PC-3 (cell line): ENCODE data around the gene ARHGAP26. TPM values are rescaled to one million over a fixed set of nuclear protein-coding genes. Genes with fewer than 3 reads are reported as not detected.

ENCODE experiments used
- ATAC-seq: fragments of 200-7000 bp; cut with Tn5 transposase; 2 replicates; pipeline ENCODE4 v1.9.1; 2020; ENCODE audit warnings: mild to moderate bottlenecking, moderate library complexity
- BruUV-seq: library from RNA; stranded (reverse); fragments of 400-500 nt; replicated peaks from 2 replicates; lab custom pipeline; 2021; lab: Mats Ljungman, UMichigan
- CTCF ChIA-PET: fragments of 300-600 bp; sonication (Branson Sonifier 250); formaldehyde crosslinking; loops from one replicate; lab custom pipeline; 2022; ENCODE audit warnings: antibody characterized with exemption; lab: Charles Lee
- POLR2A ChIA-PET: fragments of 300-600 bp; sonication (Branson Sonifier 250); formaldehyde crosslinking; loops from one replicate; lab custom pipeline; 2022; ENCODE audit warnings: antibody characterized with exemption; ENCODE audit not compliant: unreplicated experiment; lab: Charles Lee
- DNase-seq: peaks from one replicate; pipeline ENCODE4 v3.0.0-alpha.2; 2015
- H2AFZ ChIP-seq: fragments of 300-600 bp; sonication (generic); 2 replicates; pipeline ENCODE4 v1.6.0; 2016; ENCODE audit warnings: antibody characterized with exemption, low read length
- H3F3A ChIP-seq: fragments of 300-600 bp; sonication (generic); one replicate; pipeline ENCODE4 v1.6.0; 2017; ENCODE audit warnings: antibody characterized with exemption, low read length, control low read depth, mild to moderate bottlenecking; ENCODE audit not compliant: unreplicated experiment
- H3K27ac ChIP-seq: fragments of 300-600 bp; sonication (generic); 2 replicates; pipeline ENCODE4 v1.5.1; 2016; ENCODE audit warnings: mild to moderate bottlenecking, low read length
- H3K27me3 ChIP-seq: fragments of 300-600 bp; sonication (generic); 2 replicates; pipeline ENCODE4 v1.6.1; 2016; ENCODE audit warnings: low read length, mixed read lengths
- H3K36me3 ChIP-seq: fragments of 300-600 bp; sonication (generic); 2 replicates; pipeline ENCODE4 v1.6.1; 2016; ENCODE audit warnings: low read depth, mixed run types, low read length, mixed read lengths
- H3K4me1 ChIP-seq: fragments of 300-600 bp; sonication (generic); 2 replicates; pipeline ENCODE4 v1.5.1; 2016; ENCODE audit warnings: low read length; ENCODE audit not compliant: insufficient read depth
- H3K4me2 ChIP-seq: fragments of 300-600 bp; sonication (generic); 2 replicates; pipeline ENCODE4 v1.6.0; 2016; ENCODE audit warnings: low read length
- H3K4me3 ChIP-seq: fragments of 300-600 bp; sonication (generic); 2 replicates; pipeline ENCODE4 v1.5.1; 2016; ENCODE audit warnings: mild to moderate bottlenecking, low read length, mixed read lengths
- H3K79me2 ChIP-seq: fragments of 300-600 bp; sonication (generic); 2 replicates; pipeline ENCODE4 v1.6.1; 2017; ENCODE audit warnings: low read length, mixed read lengths
- H3K9ac ChIP-seq: fragments of 300-600 bp; sonication (generic); 2 replicates; pipeline ENCODE4 v1.6.0; 2016; ENCODE audit warnings: mild to moderate bottlenecking, low read length
- H3K9me2 ChIP-seq: fragments of 300-600 bp; sonication (generic); replicated peaks from 2 replicates; pipeline ENCODE4 v1.6.1; 2016; ENCODE audit warnings: mixed run types, low read length, mixed read lengths
- H3K9me3 ChIP-seq: fragments of 300-600 bp; sonication (generic); 2 replicates; pipeline ENCODE4 v1.6.1; 2016; ENCODE audit warnings: low read length, mixed read lengths
- H4K20me1 ChIP-seq: fragments of 300-600 bp; sonication (generic); 2 replicates; pipeline ENCODE4 v1.6.1; 2016; ENCODE audit warnings: low read length, mixed read lengths
- EZH2 ChIP-seq: fragments of 300-600 bp; sonication (generic); IDR thresholded peaks from one replicate; pipeline ENCODE4 v1.6.1; 2017; ENCODE audit warnings: antibody characterized with exemption, mild to moderate bottlenecking, low read length; ENCODE audit not compliant: unreplicated experiment
- EZH2phosphoT487 ChIP-seq: fragments of 300-600 bp; sonication (generic); IDR thresholded peaks from 2 replicates; pipeline ENCODE4 v1.6.1; 2018; ENCODE audit warnings: mild to moderate bottlenecking, antibody characterized with exemption, low read length, borderline replicate concordance
- intact Hi-C: fragments of 100-400 bp; cut with micrococcal nuclease; formaldehyde crosslinking; loops from 2 replicates; pipeline ENCODE4 v1.9.0; 2023
- total RNA-seq: library from RNA; depleted of rRNA; stranded (reverse); fragments of >200 nt; gene quantifications from 2 replicates; pipeline ENCODE4 v1.2.3, GENCODE V29; 2014
- TF ChIP-seq, protein P1 (sequence below): fragments of 300-600 bp; sonication (generic); conservative IDR thresholded peaks from 2 replicates; pipeline ENCODE4 v1.5.1; 2017; ENCODE audit warnings: antibody characterized with exemption, low read depth, mild to moderate bottlenecking, low read length

The ARHGAP26 gene
- total RNA-seq, 1 experiment from 2014 or later = 11.7 TPM

DNA sequence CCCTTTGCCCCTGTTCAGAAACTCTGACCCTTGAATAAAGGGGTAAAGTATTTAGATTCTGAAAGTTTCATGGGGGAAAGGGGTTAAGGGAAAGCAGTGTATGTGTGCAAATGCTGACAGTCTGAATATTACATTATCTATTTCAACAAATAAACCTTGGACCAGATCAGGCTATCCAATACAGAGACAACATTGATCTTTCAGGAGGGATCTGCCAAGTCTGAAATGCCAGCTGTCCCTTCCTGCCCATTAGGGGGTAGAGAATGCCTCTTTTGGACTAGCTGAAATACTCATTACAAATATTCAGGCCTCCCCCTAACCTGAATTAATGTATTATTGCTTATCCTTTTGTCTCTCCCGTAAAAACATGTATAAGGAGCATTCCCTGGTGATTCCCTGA lies 413.8 kb downstream of the ARHGAP26 start:
- no peaks in the 10 kb centered on the region for H3K79me2 ChIP-seq
- H3K36me3 ChIP-seq = no peaks in the 10 kb centered on the region
- H3K9ac ChIP-seq = no peak overlapping the region
- no peak overlapping the region for H3K4me2 ChIP-seq
- POLR2A ChIA-PET = no interaction called here
- CTCF ChIA-PET = no interaction called here
- no peaks in the 10 kb centered on the region for H3K9me2 ChIP-seq
- H3K4me1 ChIP-seq = peaks cover 5% of the 10 kb centered on the region
- BruUV-seq = no TSS peak
- no peak overlapping the region for H2AFZ ChIP-seq
- TF ChIP-seq EZH2phosphoT487 (no peak), EZH2 (no peak)
- TF ChIP-seq, protein P1, sequence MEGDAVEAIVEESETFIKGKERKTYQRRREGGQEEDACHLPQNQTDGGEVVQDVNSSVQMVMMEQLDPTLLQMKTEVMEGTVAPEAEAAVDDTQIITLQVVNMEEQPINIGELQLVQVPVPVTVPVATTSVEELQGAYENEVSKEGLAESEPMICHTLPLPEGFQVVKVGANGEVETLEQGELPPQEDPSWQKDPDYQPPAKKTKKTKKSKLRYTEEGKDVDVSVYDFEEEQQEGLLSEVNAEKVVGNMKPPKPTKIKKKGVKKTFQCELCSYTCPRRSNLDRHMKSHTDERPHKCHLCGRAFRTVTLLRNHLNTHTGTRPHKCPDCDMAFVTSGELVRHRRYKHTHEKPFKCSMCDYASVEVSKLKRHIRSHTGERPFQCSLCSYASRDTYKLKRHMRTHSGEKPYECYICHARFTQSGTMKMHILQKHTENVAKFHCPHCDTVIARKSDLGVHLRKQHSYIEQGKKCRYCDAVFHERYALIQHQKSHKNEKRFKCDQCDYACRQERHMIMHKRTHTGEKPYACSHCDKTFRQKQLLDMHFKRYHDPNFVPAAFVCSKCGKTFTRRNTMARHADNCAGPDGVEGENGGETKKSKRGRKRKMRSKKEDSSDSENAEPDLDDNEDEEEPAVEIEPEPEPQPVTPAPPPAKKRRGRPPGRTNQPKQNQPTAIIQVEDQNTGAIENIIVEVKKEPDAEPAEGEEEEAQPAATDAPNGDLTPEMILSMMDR = no peak
- no peaks in the 10 kb centered on the region for H3F3A ChIP-seq
- ATAC-seq (no peak), DNase-seq (no peak)
- H4K20me1 ChIP-seq = no peaks in the 10 kb centered on the region
- no peaks in the 10 kb centered on the region for H3K27me3 ChIP-seq
- intact Hi-C loops = no loop called here
- no peak overlapping the region for H3K27ac ChIP-seq
- no peak overlapping the region for H3K4me3 ChIP-seq
- no peaks in the 10 kb centered on the region for H3K9me3 ChIP-seq

DNA sequence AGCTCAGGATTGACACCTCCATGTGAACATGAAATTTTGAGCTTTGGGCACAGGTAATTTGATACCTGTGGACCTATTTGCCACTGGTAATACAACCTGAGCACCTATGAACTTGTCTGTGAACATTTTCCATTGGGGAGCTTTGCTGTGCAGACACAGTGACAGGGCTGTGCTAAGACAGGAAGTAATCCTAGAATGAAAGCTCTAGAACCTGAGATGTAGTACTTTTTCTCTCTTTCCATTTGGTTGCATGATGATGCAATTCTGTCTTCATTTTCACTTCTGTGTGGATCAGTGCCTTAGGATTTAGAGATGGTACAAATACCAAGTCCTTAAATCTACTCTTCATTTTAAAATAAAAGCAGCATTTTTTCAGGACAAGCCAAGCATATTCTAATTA lies 416.4 kb downstream of the ARHGAP26 start:
- Histone ChIP-seq H3F3A (no peaks in the 10 kb centered on the region), H3K9me2 (no peaks in the 10 kb centered on the region), H4K20me1 (no peaks in the 10 kb centered on the region), H3K27ac (no peak overlapping the region), H3K9me3 (no peaks in the 10 kb centered on the region), H3K79me2 (no peaks in the 10 kb centered on the region), H3K9ac (no peak overlapping the region), H3K27me3 (no peaks in the 10 kb centered on the region), H3K4me2 (no peak overlapping the region), H2AFZ (no peak overlapping the region), H3K4me3 (no peak overlapping the region), H3K36me3 (no peaks in the 10 kb centered on the region), H3K4me1 (peaks cover 5% of the 10 kb centered on the region)
- POLR2A ChIA-PET = no interaction called here
- DNase-seq (no peak), ATAC-seq (no peak)
- TF ChIP-seq EZH2 (no peak), EZH2phosphoT487 (no peak)
- TF ChIP-seq, protein P1 = no peak
- intact Hi-C loops = no loop called here
- CTCF ChIA-PET = no interaction called here
- BruUV-seq = no TSS peak

DNA sequence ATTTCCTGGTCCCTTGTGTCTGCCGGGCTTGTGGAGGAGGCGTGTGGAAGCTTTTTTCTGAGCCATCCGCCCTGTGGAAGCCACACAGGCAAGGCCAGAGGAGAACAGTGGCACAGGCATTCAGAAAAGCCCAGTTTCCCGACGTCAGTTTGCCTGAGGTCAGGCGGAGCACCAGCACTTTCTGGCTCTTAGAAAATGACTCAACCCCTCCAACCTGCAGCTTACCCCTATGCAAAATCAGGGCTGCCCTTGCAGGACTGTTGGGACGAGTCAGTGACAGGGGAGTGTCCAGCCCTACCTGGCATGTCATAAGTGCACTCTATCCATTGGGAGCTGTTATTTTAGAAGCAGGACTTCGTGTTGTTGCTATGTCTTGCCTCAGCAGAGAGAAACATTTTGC lies 417.3 kb downstream of the ARHGAP26 start:
- no peaks in the 10 kb centered on the region for H3K79me2 ChIP-seq
- DNase-seq (peak; percentile 43), ATAC-seq (no peak)
- peak overlapping the region; percentile 25; the same call in 1 of the 2 replicates for H3K27ac ChIP-seq
- no peaks in the 10 kb centered on the region for H3K9me2 ChIP-seq
- H4K20me1 ChIP-seq = no peaks in the 10 kb centered on the region
- ChIA-PET CTCF (no interaction called here), POLR2A (no interaction called here)
- peaks cover 5% of the 10 kb centered on the region for H3K4me1 ChIP-seq
- H3K9me3 ChIP-seq = no peaks in the 10 kb centered on the region
- no peaks in the 10 kb centered on the region for H3K36me3 ChIP-seq
- intact Hi-C loops = no loop called here
- no TSS peak for BruUV-seq
- H3K4me2 ChIP-seq = no peak overlapping the region
- H3K4me3 ChIP-seq = no peak overlapping the region
- no peak overlapping the region for H2AFZ ChIP-seq
- no peak overlapping the region for H3K9ac ChIP-seq
- TF ChIP-seq EZH2 = no peak
- TF ChIP-seq, protein P1 = no peak
- TF ChIP-seq EZH2phosphoT487 = no peak
- H3F3A ChIP-seq = no peaks in the 10 kb centered on the region
- H3K27me3 ChIP-seq = no peaks in the 10 kb centered on the region
